KMS-11 (cell line): ENCODE data around the gene DENND6B.

Experiments used
- H2AFZ ChIP-seq: fragments of 200-600 bp; sonication (generic); 2 replicates; pipeline ENCODE4 v1.6.1; 2016; ENCODE audit warnings: antibody characterized with exemption, mixed run types, low read depth
- H3K27ac ChIP-seq: fragments of 200-600 bp; sonication (generic); 2 replicates; pipeline ENCODE4 v1.6.1; 2016; ENCODE audit warnings: mild to moderate bottlenecking, mixed run types
- H3K27me3 ChIP-seq: fragments of 200-600 bp; sonication (generic); 2 replicates; pipeline ENCODE4 v1.6.1; 2017; ENCODE audit warnings: mild to moderate bottlenecking, low read depth, mixed run types, moderate library complexity; ENCODE audit not compliant: insufficient read depth
- H3K36me3 ChIP-seq: fragments of 200-600 bp; sonication (generic); 2 replicates; pipeline ENCODE4 v1.6.1; 2017; ENCODE audit warnings: mild to moderate bottlenecking, mixed run types; ENCODE audit not compliant: insufficient read depth
- H3K4me1 ChIP-seq: fragments of 200-600 bp; sonication (generic); 2 replicates; pipeline ENCODE4 v1.6.1; 2016; ENCODE audit warnings: mild to moderate bottlenecking, low read depth, mixed run types; ENCODE audit not compliant: poor library complexity, severe bottlenecking
- H3K4me2 ChIP-seq: fragments of 200-600 bp; sonication (generic); 2 replicates; pipeline ENCODE4 v1.7.0; 2016; ENCODE audit warnings: mild to moderate bottlenecking, mixed run types
- H3K4me3 ChIP-seq: fragments of 200-600 bp; sonication (generic); IDR thresholded peaks from 2 replicates; pipeline ENCODE4 v1.6.1; 2017; ENCODE audit warnings: low read depth, low read length, mixed read lengths; ENCODE audit not compliant: insufficient read depth
- H3K79me2 ChIP-seq: fragments of 200-600 bp; sonication (generic); 2 replicates; pipeline ENCODE4 v1.6.1; 2016; ENCODE audit warnings: low read depth, mixed run types; ENCODE audit not compliant: insufficient read depth
- H3K9ac ChIP-seq: fragments of 200-600 bp; sonication (generic); 2 replicates; pipeline ENCODE4 v1.6.1; 2016; ENCODE audit warnings: mild to moderate bottlenecking, mixed run types
- H4K20me1 ChIP-seq: fragments of 200-600 bp; sonication (generic); 2 replicates; pipeline ENCODE4 v1.6.1; 2016; ENCODE audit warnings: mild to moderate bottlenecking, mixed run types; ENCODE audit not compliant: insufficient read depth
- CTCF ChIP-seq: fragments of 200-600 bp; sonication (generic); conservative IDR thresholded peaks from 2 replicates; pipeline ENCODE4 v1.6.1; 2017; ENCODE audit warnings: low read depth, mild to moderate bottlenecking, antibody characterized with exemption, low read length, moderate library complexity, mixed read lengths

The DENND6B gene

GRCh38 chr22:50298266-50298637 is 28.6 kb downstream of the DENND6B start:
- H3K4me2 ChIP-seq = no peak overlapping the region
- H3K4me1 ChIP-seq = no peaks in the 10 kb centered on the region
- H4K20me1 ChIP-seq = no peaks in the 10 kb centered on the region
- no peaks in the 10 kb centered on the region for H3K36me3 ChIP-seq
- H2AFZ ChIP-seq = no peak overlapping the region
- H3K27ac ChIP-seq = no peak overlapping the region
- H3K79me2 ChIP-seq = no peaks in the 10 kb centered on the region
- no peak overlapping the region for H3K4me3 ChIP-seq
- no peaks in the 10 kb centered on the region for H3K27me3 ChIP-seq
- no peak for TF ChIP-seq CTCF
- H3K9ac ChIP-seq = no peak overlapping the region

GRCh38 chr22:50297510-50298265 is 29.1 kb downstream of the DENND6B start:
- no peak overlapping the region for H3K27ac ChIP-seq
- H3K4me3 ChIP-seq = no peak overlapping the region
- no peak overlapping the region for H3K4me2 ChIP-seq
- H3K4me1 ChIP-seq = no peaks in the 10 kb centered on the region
- no peak overlapping the region for H3K9ac ChIP-seq
- no peaks in the 10 kb centered on the region for H4K20me1 ChIP-seq
- H3K79me2 ChIP-seq = no peaks in the 10 kb centered on the region
- TF ChIP-seq CTCF = no peak
- H2AFZ ChIP-seq = no peak overlapping the region
- H3K36me3 ChIP-seq = no peaks in the 10 kb centered on the region
- H3K27me3 ChIP-seq = no peaks in the 10 kb centered on the region

- no peaks in the 10 kb centered on the region for H3K4me1 ChIP-seq
- no peaks in the 10 kb centered on the region for H3K79me2 ChIP-seq
These were observed 29.9 kb downstream of the DENND6B start for GRCh38 chr22:50296658-50297490.

GRCh38 chr22:50294319-50294656 is 32.5 kb downstream of the DENND6B start:
- Histone ChIP-seq H3K27me3 (no peaks in the 10 kb centered on the region), H2AFZ (no peak overlapping the region), H3K4me3 (no peak overlapping the region), H3K4me2 (no peak overlapping the region), H3K9ac (no peak overlapping the region), H3K36me3 (no peaks in the 10 kb centered on the region), H3K27ac (no peak overlapping the region), H4K20me1 (no peaks in the 10 kb centered on the region), H3K79me2 (no peaks in the 10 kb centered on the region), H3K4me1 (no peaks in the 10 kb centered on the region)
- TF ChIP-seq CTCF = no peak

More at GRCh38 chr22:50296658-50297490, 29.9 kb downstream of the DENND6B start:
- Histone ChIP-seq H3K9ac (no peak overlapping the region), H3K4me2 (no peak overlapping the region), H3K4me3 (no peak overlapping the region), H4K20me1 (no peaks in the 10 kb centered on the region), H3K36me3 (no peaks in the 10 kb centered on the region), H3K27ac (no peak overlapping the region), H3K27me3 (no peaks in the 10 kb centered on the region), H2AFZ (no peak overlapping the region)
- no peak for TF ChIP-seq CTCF
